ENCODE results near the gene BCKDHA. TPM values are rescaled to one million over a fixed set of nuclear protein-coding genes. Genes with fewer than 3 reads are reported as not detected.
"Not testable (repeated sequence)": the region's sequence is repeated elsewhere in the genome, so short reads cannot be mapped to it uniquely, and the experiment has no call there.

Gene BCKDHA
- total RNA-seq, 1 donor from 2014 or later, result 50.4 TPM

DNA sequence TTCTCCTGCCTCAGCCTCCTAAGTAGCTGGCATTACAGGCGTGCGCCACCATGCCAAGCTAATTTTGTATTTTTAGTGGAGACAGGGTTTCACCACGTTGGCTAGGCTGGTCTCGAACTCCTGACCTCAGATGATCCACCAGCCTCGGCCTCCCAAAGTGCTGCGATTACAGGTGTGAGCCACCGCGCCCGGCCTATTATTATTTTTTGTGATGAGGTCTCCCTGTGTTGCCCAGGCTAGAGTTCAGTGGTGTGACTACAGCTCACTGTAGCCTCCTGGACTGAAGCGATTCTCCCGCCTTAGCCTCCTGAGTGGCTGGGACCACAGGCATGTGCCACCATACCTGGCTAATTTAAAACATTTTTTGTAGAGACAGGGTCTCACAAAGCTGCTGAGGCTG lies 37.8 kb downstream of the BCKDHA start:
- intact Hi-C loops (cut with DNase I); ATAC-seq (ENCODE audit: poor library complexity): not testable (repeated sequence)
- peak; percentile 21 for DNase-seq

DNA sequence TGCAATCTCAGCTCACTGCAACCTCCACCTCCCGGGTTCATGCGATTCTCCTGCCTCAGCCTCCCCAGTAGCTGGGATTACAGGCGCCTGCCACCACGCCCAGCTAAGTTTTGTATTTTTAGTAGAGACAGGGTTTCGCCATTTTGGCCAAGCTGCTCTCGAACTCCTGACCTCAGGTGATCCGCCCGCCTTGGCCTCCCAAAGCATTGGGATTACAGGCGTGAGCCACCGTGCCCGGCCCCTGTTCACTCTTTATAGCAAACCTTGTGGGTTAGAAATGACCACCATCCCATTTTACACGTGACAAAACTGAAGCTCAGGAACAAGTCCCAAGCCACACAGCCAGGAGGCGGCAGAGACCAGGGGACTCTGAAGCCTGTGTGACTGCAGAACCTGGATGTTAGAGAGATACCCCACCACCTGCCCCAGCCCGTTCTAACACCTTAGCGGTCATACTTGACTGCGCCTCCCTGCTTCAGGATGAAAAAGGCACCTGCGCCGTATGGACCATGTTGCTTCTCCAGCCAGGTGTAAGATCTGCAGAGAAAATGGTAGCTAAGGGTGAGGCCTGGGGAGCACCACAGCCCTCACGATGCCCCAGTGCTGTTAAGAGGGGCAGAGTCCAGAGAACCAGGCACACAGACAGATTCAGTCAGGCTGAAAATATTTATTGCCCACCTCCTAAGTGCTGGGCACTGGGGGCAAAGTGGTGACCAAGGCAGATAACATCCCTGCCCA lies 38.5 kb downstream of the BCKDHA start:
- intact Hi-C loops (cut with DNase I), result no loop called here

DNA sequence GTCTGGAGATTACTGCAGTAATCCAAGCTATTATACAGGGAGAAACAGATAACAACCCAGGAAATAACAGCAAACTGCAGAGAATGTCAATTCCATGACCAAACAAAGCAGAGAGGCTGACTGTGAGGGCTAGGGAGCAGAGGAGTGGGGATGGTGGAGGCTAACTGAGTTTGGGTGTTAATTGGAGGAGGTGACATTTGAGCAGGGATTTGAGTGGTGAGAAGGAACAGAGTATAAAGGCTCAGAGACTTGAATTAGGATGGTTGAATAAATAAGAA lies 39.0 kb downstream of the BCKDHA start:
- intact Hi-C loops (cut with DNase I), result no loop called here
- ATAC-seq (ENCODE audit: poor library complexity) (no peak), DNase-seq (no peak)

More for the DNA sequence above, 38.5 kb downstream of the BCKDHA start:
- DNase-seq (peak; percentile 19), ATAC-seq (ENCODE audit: poor library complexity) (no peak)

DNA sequence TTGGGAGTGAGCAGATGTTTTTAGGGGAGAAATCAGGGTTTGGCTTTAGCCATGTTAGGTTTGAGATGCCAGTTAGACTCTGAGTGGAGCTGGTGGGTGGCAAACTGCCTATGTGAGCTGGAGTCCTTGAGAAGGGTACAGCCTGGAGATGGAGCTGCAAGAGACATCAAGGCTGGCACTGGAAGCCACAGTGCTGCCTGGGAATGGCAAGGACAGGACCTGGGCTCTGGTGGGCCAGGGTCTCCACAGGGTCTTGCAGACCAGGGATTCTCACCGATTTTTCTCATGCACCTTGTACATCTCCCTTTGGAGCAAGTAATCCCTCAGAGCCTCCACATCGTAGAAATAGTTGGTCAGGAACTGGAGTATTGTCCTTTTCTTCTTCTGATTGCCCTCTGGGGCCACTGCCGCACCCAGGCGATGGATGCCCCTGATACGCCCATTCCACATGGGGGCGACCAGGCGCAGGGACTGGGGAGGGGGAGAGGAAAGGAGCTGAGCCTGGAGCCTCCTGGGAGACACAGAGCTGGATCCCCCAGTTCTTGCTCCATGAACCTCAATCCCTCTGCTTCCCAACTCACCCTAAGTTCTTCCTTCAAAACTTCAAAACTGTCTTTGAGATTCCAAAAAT lies 40.4 kb downstream of the BCKDHA start:
- intact Hi-C loops (cut with DNase I), result no loop called here
- DNase-seq (peak; percentile 20), ATAC-seq (ENCODE audit: poor library complexity) (no peak)

DNA sequence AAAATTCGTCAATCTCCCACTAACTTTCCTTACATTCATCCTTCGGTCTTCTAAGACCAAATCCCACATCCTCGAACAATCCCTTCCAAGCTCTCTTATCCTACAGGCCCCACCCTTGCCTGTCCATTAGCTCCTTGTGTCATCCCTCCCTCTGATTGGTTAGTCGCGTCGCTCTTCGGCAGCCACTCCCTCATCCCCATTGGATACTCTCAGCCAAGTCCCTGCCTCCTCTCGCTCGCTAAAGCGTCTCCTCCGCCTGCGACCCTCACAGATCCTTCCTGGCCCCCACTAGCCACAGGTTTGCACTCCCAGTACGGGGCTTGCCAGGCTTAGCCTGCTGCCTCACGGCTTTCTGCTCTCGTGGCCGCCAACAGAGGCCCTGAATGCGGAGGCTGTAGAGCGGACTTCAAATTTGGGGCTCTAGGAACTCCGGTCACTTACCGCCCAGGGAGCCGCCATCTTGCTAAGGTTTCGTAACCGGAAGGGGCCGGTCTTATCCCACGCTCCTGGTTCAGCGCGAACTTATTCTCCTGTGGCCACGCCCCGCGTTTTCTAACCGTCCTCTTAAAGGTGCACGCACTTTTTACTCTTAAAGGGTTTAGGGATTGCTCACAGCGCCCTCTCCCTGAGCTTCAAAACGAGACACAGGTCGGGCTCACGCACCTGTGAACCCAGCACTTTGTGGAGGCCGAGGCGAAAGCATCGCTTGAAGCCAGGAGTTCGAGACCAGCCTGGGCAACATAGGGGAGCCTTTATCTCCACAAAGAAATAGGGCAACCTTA lies 42.0 kb downstream of the BCKDHA start, which contains the start of gene DMAC2:
DMAC2 (minus strand) TSS at position 472 of the 782 bp plus-strand sequence; CDS start at position 459, 13 bp downstream.
- intact Hi-C loops (cut with DNase I), result no loop called here
- peak; percentile 99 for ATAC-seq (ENCODE audit: poor library complexity)

DNA sequence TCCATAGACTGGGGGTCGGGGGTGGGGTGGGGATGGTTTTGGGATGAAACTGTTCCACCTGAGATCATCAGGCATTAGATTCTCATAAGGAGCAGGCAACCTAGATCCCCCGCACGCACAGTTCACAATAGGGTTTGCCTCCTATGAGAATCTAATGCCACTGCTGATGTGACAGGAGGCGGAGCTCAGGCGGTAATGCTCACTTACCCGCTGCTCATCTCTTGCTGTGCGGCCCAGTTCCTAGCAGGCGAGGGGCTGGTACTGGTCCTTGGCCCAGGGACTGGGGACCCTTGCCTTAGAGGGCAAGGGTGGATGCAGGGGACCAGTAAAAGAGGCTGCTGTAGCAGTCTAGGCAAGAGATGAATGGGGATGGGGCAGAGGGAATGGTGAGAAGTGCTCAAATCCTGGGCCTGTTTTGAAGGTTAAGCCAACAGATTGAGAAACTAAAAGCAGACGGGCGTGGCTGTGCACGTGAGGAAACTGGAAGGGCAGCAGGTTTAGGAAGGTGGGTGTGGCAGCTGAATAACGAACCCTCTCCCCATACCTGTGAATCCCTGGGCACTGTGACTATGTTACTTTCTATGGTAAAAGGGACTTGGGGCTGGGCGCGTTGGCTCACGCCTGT lies 43.8 kb downstream of the BCKDHA start:
- DNase-seq (peak; percentile 20), ATAC-seq (ENCODE audit: poor library complexity) (no peak)
- intact Hi-C loops (cut with DNase I), result no loop called here

More for the DNA sequence above, 42.0 kb downstream of the BCKDHA start, which contains the start of gene DMAC2:
- DNase-seq, result peak; percentile 98

DNA sequence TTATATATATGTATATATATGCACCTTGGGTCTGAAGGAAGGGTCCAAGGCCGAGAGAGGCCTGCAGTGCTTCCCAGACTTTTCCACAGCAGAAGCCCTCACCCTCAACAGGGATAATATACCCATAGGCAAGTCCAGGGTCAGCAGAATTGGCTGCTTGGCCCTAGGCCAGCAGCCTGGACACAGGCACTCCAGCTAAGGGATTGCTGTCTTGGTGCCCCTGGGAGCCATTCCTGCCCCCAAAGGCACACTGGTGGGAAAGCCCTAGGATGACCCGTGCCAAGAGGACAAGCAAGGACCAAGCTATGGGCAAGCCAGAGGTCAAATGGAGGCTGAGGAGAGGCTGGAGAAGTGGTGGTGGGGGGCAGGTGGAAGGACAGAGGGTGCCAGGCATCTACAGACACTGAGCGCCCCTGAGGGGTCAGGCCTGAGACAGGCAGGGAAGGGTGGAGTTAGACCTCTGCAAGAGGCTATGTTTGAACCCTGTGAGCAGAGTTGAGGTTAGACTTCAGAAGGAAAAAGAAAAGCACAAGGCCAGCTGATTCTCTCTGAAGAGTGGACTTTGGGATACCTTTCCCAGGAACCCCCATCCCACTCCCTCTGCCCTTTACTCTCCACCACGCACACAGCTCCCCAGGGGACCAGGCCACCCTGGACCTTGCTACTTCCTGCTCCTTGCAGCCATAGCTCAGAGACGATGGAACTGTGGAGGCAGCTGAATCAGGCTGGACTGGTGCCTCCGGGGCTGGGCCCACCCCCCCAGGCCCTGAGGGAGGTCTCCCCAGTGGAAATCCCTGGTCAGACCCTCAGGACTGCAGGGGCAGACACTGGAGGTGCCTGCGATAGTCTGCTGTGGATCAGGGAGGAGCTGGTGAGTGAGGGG lies 45.1 kb downstream of the BCKDHA start, which contains the start of gene ERICH4:
ERICH4 (plus strand) TSS at position 684 of the 883 bp plus-strand sequence; CDS start at position 698, 14 bp downstream.
- DNase-seq, result peak; percentile 33
- no peak for ATAC-seq (ENCODE audit: poor library complexity)
- intact Hi-C loops (cut with DNase I), result no loop called here

DNA sequence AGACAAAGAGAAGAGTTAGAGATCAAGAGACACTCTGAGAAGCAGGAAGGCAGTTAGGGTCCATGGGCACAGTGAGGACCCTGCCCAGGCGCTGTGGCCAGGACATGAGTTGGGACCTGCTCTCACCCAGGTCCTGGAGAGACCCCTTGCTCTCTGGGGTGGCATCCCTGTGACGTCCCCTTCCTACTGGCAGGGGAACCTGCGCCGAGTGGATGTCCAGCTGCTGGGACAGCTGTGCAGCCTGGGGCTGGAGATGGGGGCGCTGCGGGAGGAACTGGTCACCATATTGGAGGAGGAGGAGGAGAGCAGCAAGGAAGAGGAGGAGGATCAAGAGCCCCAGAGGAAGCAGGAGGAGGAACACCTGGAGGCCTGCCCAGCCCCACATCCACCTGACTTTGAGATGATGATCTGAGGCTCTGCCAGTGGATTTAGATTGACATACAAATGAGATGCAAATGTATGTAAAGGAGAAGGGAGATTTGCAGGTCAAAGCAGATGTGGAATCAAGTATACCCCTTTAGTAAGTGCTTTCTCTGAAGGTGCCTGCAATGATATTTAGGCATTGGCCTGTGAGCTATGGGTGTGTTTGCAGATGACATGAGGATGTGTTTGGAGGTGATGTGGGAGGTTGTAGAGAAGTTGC lies 46.3 kb downstream of the BCKDHA start:
- intact Hi-C loops (cut with DNase I), result no loop called here
- DNase-seq (peak; percentile 30), ATAC-seq (ENCODE audit: poor library complexity) (no peak)

DNA sequence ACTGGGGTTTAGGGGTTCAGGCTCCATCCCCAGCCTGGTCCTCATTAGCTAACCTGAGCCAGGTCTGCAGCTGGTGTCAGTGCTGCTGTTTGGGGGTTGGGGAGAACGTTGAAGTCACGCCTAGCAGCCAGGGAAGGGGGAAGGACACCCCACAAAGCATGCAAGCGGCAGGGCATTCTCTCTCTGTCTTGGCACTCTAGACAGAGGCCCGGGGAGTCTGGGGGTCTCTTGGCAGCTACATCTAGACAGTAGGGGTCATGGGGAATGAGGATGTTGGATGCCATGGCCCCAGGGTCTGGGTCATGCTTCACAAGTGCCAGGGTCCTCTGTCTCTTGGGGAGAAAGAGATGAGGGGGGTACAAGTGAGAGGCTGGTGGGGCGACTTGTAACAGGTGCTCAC lies 48.0 kb downstream of the BCKDHA start:
- DNase-seq (no peak), ATAC-seq (ENCODE audit: poor library complexity) (no peak)
- intact Hi-C loops (cut with DNase I), result no loop called here

DNA sequence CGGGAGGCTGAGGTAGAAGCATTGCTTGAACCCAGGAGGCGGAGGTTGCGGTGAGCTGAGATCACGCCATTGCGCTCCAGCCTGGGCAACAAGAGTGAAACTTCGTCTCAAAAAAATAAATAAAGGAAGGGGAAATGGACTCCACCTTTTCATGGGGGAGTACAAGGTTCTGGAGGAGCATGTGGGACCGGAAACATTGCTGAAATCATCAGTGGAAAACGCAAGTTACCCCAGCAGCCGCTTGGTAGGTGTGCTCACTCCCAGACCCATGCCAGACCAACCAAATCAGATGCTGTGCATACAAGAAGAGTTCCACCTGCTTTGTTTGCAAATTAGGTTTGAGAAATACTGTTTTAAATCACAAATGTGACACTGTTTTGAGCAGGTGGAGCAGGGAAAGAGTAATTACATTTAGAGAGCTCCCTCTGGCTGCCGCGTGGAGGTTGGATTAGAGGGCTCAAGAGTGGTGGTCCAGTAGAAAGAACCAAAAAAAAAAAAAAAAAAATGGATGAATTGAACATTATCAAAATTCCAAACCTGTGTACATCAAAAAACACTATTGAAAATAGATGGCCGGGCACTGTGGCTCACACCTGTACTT lies 50.2 kb downstream of the BCKDHA start:
- ATAC-seq (ENCODE audit: poor library complexity), result no peak
- no peak for DNase-seq
- intact Hi-C loops (cut with DNase I), result no loop called here

DNA sequence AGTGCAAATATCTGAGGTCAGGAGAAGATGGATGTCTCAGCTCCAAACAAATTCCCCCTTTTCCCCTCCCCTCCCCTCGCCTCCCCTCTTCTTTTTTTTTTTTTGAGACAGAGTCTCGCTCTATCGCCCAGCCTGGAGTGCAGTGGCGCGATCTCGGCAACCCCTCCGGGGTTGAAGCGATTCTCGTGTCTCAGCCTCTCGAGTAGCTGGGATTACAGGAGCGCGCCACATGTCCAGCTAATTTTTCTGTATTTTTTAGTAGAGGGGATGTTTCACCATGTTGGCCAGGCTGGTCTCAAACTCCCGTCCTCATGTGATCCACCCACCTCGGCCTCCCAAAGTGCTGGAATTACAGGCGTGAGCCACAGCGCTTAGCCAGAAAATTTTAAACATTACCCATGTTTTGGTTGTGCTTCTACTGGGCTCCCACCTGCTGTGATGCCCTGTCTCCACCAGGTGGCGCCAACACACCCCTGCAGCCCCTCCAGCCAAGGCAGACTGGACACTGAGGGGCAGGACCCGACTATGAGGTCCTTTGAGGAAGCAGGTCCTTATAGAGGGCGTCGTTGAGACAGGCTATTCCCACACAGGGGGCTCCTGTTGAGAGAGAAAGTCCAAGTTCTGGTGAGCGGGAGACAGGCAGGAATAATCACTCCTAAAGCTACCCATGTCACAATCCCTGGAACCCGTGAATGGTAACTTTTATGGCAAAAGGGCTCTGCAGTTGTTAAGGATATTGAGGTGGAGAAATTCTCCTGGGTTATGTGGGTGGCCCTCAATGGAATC lies 51.7 kb downstream of the BCKDHA start:
- DNase-seq (peak; percentile 83), ATAC-seq (ENCODE audit: poor library complexity) (peak; percentile 95)
- intact Hi-C loops (cut with DNase I), result loop anchor here (1.0 kb wide), 1 partner anchor 121 kb away; no protein-coding TSS in a partner anchor

DNA sequence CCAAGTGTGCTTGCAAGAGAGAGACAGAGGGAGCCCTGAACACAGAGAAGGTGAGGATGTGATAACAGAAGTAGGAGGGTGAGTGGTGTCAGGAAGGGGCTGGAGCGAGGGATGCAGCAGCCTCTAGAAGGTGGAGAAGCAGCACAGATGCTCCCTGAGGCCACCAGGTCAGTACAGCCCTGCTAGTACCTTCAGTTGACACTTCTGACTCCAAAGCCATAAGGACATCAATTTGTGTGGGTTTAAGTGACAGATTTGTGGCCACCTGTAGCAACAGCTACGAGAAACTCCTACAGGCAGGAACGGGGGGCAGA lies 52.2 kb downstream of the BCKDHA start:
- ATAC-seq (ENCODE audit: poor library complexity), result no peak
- DNase-seq, result no peak
- intact Hi-C loops (cut with DNase I), result loop anchor here (1.0 kb wide), 1 partner anchor 120 kb away; no protein-coding TSS in a partner anchor

DNA sequence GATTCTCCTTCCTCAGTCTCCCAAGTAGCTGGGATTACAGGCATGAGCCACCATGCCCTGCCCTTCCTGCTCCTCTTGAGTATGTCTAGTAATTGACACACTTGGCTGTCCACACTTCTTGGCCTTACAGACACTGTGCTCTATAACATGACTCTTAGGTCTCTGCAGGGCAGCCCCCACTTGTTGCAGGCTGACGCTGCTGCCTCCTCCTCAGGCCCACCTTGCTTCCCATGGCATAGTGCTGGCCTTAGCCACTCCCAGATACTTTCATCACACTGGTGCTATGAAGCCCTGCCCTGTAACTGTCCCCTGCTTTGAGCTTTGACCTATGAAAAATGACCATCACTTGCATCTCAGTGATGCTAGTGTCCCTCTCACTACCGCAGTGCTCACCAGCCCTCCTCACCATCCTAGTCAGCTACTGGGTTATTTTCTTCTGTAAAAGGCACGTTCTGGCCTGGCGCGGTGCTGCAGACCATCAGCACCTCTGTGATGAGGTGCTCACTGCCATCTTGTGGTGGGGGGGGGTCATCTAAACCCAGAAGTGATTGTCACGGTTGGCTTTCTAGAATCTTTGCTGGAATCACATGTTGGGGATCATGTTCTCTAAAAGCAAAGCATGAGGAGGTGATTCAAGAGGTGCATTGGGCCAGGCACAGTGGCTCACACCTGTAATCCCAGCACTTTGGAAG lies 55.1 kb downstream of the BCKDHA start:
- intact Hi-C loops (cut with DNase I), result no loop called here

DNA sequence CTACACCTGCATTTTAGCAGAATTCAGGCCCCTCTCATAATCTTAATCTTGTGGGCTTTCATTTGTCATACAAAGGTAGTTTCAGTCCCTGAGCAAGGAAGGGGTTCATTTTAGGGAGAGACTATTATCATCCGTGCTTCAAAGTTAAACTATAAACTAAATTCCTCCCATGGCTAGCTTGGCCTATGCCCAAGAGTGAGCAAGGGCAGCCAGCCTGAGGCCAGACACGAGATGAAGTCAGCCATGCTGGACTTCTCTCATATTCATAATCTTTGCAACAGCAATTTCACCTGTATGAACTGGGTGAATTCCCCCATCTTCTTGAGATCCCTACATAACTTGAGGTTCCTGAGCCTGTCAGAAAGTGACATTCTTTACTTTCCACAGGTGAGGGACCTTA lies 58.3 kb downstream of the BCKDHA start:
- intact Hi-C loops (cut with DNase I), result no loop called here
- ATAC-seq (ENCODE audit: poor library complexity) (no peak), DNase-seq (no peak)

More for the DNA sequence above, 55.1 kb downstream of the BCKDHA start:
- no peak for ATAC-seq (ENCODE audit: poor library complexity)
- no peak for DNase-seq

DNA sequence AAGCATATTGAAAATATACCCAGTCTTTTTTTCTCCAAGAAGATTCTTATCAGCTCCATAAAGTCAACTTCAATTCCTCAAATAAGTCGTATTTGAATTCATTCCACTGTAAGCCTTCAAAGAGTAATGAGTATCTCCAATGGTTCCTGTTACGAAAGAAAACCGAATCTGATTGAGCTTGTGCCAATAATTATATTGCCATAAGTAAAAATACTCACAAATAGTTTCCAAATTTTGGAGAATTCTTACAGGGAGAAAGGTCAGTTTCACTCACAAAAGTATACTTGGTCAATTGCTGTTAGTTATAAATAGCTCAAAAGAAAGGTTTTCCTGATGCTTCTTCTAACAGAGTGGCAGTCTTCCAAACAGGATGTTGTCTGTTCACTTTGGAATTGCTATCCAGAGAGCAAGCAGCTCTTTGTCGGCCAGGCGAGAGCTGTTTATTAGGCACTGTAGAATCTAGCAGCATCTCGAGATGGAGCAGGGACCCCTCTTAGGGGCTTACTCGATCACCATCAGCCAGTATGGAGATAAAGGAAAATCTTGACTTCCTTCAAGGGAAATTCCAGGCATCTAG lies 58.8 kb downstream of the BCKDHA start:
- DNase-seq (no peak), ATAC-seq (ENCODE audit: poor library complexity) (peak; percentile 29)
- intact Hi-C loops (cut with DNase I), result no loop called here

DNA sequence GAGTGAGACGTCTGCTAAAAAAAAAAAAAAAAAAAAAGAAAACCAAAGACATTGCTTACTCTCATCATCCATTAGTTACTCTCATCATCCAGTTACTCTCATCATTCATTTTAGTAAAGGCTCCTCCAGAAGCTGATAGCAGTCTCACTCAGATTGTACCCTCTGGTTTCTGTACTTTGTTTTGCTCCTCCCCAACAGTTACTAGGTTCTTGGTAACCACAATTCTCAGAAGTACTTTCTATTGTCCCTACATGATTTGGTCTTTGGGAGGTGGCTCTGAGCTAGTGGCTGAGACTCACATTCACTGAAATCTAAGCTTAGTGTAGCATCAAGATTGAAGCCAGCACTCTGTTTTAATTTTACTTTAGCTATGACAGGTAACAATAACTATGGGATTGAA lies 59.6 kb downstream of the BCKDHA start:
- DNase-seq (no peak), ATAC-seq (ENCODE audit: poor library complexity) (no peak)
- intact Hi-C loops (cut with DNase I), result no loop called here
